Gastrocnemius medialis (tissue), 4 donors: ENCODE data around the gene CFAP46. TPM values are rescaled to one million over a fixed set of nuclear protein-coding genes. Genes with fewer than 3 reads are reported as not detected.
"Not testable (repeated sequence)": the region's sequence is repeated elsewhere in the genome, so short reads cannot be mapped to it uniquely, and the experiment has no call there.

Experiments used
- ATAC-seq, 2 donors: fragments of 150-250 bp; one replicate each; pipeline ENCODE4 v1.9.1; 2016
- DNase-seq, 2 donors: peaks; one replicate each; pipeline ENCODE4 v3.0.0-alpha.2; 2019
- H3K27ac ChIP-seq, 4 donors: fragments of 200-600 bp; sonication (generic); 1 replicate in 1 of 4; 2 replicates in 3 of 4; pipeline ENCODE4 v1.5.1; 2016 to 2018; ENCODE audit warnings: mild to moderate bottlenecking in 2 of 4, moderate library complexity in 1 of 4
- H3K27me3 ChIP-seq, 3 donors: fragments of 200-600 bp; sonication (generic) in 2 of 3; 1 replicate in 1 of 3; 2 replicates in 2 of 3; pipeline versions ENCODE4 v1.5.1 to v1.6.0; 2016 to 2019; ENCODE audit warnings: mild to moderate bottlenecking in 1 of 3, moderate library complexity in 1 of 3
- H3K36me3 ChIP-seq, 2 donors: fragments of 200-600 bp; sonication (generic) in 1 of 2; one replicate each; pipeline ENCODE4 v1.5.1; 2017 to 2018
- H3K4me1 ChIP-seq, 2 donors: fragments of 200-600 bp; sonication (generic) in 1 of 2; one replicate each; pipeline ENCODE4 v1.5.1; 2016 to 2017; ENCODE audit warnings: mild to moderate bottlenecking in 2 of 2
- H3K4me3 ChIP-seq, 4 donors: fragments of 200-600 bp; sonication (generic) in 3 of 4; 1 replicate in 1 of 4; 2 replicates in 3 of 4; pipeline ENCODE4 v1.5.1; 2016 to 2019; ENCODE audit warnings: mild to moderate bottlenecking in 2 of 4
- H3K9me3 ChIP-seq, 3 donors: fragments of 200-600 bp; sonication (generic) in 2 of 3; 1 replicate in 1 of 3; 2 replicates in 2 of 3; pipeline ENCODE4 v1.5.1; 2016 to 2019
- POLR2A ChIP-seq, 2 donors: fragments of 450-650 bp; IDR thresholded peaks; one replicate each; pipeline ENCODE4 v1.6.1; 2017; ENCODE audit warnings: antibody characterized with exemption in 2 of 2, mild to moderate bottlenecking in 2 of 2, moderate library complexity in 2 of 2
- in situ Hi-C, 4 donors: fragments of 200-750 bp; cut with MboI; loops; one replicate each; pipeline versions ENCODE4 v1.15.0 to v1.8.0; 2017; ENCODE audit warnings: low sequenced_read_pairs in 4 of 4
- intact Hi-C: fragments of 100-400 bp; cut with DNase I; formaldehyde crosslinking; loops from one replicate; pipeline ENCODE4 v1.15.1; 2023; ENCODE audit warnings: low total_unique reads
- total RNA-seq, 4 donors: library from RNA; depleted of rRNA; stranded (reverse); fragments of >200 nt; gene quantifications; one replicate each; pipeline versions ENCODE4 v1.1.0 to v1.2.3, GENCODE V29; 2016
- TF ChIP-seq, protein P1 (sequence below), 5 experiments: fragments of 450-650 bp in 3 of 5; fragments of 200-600 bp in 2 of 5; sonication (generic) in 2 of 5; IDR thresholded peaks in 4 of 5; conservative IDR thresholded peaks in 1 of 5; 1 replicate in 4 of 5; 2 replicates in 1 of 5; pipeline ENCODE4 v1.5.1; 2016 to 2019; ENCODE audit warnings: antibody characterized with exemption in 5 of 5, mild to moderate bottlenecking in 3 of 5, moderate library complexity in 3 of 5

Gene CFAP46
- total RNA-seq, 4 donors from 2014 or later, result 4.2 to 27.9 (median 11.9) TPM

DNA sequence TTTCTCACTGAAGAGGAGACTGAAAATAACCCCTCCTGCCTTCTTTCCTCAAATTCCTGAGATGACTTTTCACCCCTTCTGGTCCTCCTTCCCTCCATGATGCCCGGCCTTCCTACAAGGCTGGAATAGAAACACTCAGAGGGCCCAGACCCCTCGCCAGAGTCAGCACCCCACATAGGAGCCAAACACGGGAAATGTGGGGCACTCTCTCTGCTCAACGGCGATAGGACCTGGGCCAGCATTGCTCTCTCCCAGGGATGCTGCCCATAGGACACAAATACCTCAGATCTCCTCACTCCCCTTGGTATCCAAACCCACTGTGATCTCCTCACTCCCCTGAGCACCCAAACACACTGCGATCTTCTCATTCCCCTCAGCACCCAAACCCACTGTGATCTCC lies 7.4 kb downstream of the CFAP46 start:
- Histone ChIP-seq H3K9me3 (no peaks in the 10 kb centered on the region), H3K4me3 (no peak overlapping the region), H3K27me3 (no peaks in the 10 kb centered on the region), H3K4me1 (no peaks in the 10 kb centered on the region), H3K36me3 (no peaks in the 10 kb centered on the region), H3K27ac (no peak overlapping the region)
- ATAC-seq (no peak), DNase-seq (no peak)
- intact Hi-C loops, result no loop called here
- in situ Hi-C loops, result loop anchor here in 1 of 4 donors (25.0 kb wide), 1 partner anchor 177 kb away; no protein-coding TSS in a partner anchor
- TF ChIP-seq, protein P1, sequence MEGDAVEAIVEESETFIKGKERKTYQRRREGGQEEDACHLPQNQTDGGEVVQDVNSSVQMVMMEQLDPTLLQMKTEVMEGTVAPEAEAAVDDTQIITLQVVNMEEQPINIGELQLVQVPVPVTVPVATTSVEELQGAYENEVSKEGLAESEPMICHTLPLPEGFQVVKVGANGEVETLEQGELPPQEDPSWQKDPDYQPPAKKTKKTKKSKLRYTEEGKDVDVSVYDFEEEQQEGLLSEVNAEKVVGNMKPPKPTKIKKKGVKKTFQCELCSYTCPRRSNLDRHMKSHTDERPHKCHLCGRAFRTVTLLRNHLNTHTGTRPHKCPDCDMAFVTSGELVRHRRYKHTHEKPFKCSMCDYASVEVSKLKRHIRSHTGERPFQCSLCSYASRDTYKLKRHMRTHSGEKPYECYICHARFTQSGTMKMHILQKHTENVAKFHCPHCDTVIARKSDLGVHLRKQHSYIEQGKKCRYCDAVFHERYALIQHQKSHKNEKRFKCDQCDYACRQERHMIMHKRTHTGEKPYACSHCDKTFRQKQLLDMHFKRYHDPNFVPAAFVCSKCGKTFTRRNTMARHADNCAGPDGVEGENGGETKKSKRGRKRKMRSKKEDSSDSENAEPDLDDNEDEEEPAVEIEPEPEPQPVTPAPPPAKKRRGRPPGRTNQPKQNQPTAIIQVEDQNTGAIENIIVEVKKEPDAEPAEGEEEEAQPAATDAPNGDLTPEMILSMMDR (IDR thresholded peaks at IDR 0.05 in 4 of 5, conservative IDR thresholded peaks at IDR 0.05 in 1 of 5), result no peak
- TF ChIP-seq POLR2A (IDR thresholded peaks at IDR 0.05), result no peak

DNA sequence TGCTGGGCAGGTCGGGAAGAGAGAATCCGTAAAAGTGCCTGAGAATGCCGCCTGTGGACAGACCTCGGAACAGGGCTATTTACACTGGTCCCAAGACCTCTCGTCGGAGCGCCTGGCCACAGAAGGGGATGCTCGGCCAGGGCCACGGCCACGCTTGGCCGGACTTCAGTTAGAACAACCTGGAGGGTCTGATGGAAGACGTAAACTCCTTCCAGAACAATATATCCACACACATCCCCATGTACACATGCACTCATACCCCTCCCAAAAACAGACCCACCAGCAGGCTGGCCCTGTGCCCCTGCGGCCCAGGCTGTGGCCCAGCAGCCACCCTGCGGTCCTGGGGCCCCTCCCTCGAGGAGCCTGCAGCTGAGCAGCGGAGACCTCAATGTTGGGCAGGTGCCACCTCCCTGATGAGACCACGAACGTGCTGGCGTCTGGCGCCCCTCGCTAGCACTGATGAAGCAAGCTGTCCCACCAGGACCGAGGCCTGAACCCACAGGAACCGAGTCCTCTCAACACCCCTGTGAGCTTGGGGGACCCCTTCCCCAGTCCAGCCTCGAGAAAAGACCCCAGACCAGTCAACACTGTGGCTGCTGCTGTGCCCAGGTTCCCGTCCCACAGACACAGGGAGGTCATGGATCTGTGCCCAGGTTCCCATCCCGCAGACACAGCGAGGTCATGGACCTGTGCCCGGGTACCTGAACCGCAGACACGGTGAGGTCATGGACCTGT lies 8.9 kb downstream of the CFAP46 start:
- TF ChIP-seq, protein P1 (IDR thresholded peaks at IDR 0.05 in 4 of 5, conservative IDR thresholded peaks at IDR 0.05 in 1 of 5), result no peak
- TF ChIP-seq POLR2A (IDR thresholded peaks at IDR 0.05), result no peak
- in situ Hi-C loops, result loop anchor here in 1 of 4 donors (25.0 kb wide), 1 partner anchor 179 kb away; no protein-coding TSS in a partner anchor
- H3K27me3 ChIP-seq, result no peaks in the 10 kb centered on the region
- no peak overlapping the region for H3K27ac ChIP-seq
- H3K9me3 ChIP-seq, result no peaks in the 10 kb centered on the region
- intact Hi-C loops, result no loop called here
- H3K4me1 ChIP-seq, result no peaks in the 10 kb centered on the region
- H3K36me3 ChIP-seq, result no peaks in the 10 kb centered on the region
- H3K4me3 ChIP-seq, result no peak overlapping the region
- no peak for DNase-seq
- no peak for ATAC-seq

DNA sequence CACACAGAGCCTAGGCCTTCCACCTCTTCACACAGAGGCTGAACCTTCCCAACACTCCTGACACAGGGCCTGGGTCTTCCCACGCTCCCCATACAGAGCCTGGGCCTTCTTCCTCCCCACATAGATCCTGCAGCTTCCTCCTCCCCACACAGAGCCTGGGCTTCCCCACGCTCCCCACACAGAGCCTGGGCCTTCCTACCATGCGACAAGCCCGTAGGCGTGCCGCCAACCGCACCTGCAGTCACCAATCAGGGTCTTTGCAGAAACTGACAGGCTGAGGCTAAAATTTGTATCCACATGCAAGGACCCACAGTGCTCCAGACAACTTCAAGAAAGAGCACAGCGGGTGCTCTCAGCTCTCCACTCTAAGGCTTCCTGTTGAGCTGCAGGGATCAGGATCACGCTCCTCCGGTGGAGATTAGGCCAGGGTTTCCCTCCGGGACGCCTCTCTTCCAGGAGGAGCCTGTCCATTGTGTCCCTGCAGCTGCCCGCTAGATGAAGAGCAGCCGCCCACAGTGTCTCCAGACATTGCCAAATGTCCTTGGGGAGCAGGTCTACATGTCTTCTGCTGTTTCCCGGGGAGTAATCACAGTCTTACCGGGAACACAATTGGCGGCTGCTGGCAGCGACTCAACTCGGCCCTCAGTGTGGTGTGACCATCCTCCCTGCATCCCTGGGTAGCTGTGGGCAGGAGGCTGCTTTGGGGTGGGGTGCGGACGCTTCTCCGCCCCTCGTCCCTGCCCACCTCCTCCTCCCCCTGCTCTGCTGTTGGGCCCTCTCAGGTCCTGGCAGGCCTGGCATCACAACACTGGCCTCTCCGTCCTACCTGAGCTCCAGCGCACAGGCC lies 9.7 kb downstream of the CFAP46 start:
- Histone ChIP-seq H3K27ac (no peak overlapping the region), H3K9me3 (no peaks in the 10 kb centered on the region), H3K27me3 (no peaks in the 10 kb centered on the region), H3K36me3 (no peaks in the 10 kb centered on the region), H3K4me1 (no peaks in the 10 kb centered on the region), H3K4me3 (no peak overlapping the region)
- in situ Hi-C loops (loop anchor here in 1 of 4 donors (25.0 kb wide), 1 partner anchor 180 kb away; no protein-coding TSS in a partner anchor), intact Hi-C loops (no loop called here)
- TF ChIP-seq, protein P1 (IDR thresholded peaks at IDR 0.05 in 4 of 5, conservative IDR thresholded peaks at IDR 0.05 in 1 of 5), result no peak
- TF ChIP-seq POLR2A (IDR thresholded peaks at IDR 0.05), result no peak
- ATAC-seq (no peak), DNase-seq (no peak)

DNA sequence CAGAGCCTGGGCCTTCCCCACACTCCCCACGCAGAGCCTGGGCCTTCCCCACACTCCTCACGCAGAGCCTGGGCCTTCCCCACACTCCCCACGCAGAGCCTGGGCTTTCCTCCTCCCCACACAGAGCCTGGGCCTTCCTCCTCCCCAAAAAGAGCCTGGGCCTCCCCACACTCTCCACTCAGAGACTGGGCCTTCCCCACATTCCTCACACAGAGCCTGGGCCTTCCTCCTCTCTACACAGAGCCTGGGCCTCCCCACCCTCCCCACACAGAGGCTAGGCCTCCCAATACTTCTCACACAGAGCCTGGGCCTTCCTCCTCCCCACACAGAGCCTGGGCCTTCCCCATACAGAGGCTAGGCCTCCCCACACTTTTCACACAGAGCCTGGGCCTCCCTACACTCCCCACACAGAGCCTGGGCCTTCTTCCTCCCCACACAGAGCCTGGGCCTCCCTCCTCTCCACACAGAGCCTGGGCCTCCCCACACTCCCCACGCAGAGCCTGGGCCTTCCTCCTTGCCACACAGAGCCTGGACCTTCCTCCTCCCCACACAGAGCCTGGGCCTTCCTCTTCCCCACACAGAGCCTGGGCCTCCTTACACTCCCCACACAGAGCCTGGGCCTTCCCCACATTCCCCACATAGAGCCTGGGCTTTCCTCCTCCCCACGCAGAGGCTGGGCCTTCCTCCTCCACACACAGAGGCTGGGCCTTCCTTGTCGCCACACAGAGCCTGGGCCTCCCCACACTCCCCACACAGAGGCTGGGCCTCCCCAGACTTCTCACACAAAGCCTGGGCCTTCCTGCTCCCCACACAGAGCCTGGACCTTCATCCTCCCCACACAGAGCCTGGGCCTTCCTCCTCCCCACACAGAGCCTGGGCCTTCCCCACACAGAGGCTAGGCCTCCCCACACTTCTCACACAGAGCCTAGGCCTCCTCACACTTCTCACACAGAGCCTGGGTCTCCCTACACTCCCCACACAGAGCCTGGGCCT lies 10.8 kb downstream of the CFAP46 start:
- H3K27me3 ChIP-seq, H3K4me3 ChIP-seq, H3K9me3 ChIP-seq, H3K27ac ChIP-seq, intact Hi-C loops, H3K4me1 ChIP-seq, ATAC-seq, DNase-seq, H3K36me3 ChIP-seq: not testable (repeated sequence)
- in situ Hi-C loops, result loop anchor here in 1 of 4 donors (25.0 kb wide), 1 partner anchor 181 kb away; no protein-coding TSS in a partner anchor

DNA sequence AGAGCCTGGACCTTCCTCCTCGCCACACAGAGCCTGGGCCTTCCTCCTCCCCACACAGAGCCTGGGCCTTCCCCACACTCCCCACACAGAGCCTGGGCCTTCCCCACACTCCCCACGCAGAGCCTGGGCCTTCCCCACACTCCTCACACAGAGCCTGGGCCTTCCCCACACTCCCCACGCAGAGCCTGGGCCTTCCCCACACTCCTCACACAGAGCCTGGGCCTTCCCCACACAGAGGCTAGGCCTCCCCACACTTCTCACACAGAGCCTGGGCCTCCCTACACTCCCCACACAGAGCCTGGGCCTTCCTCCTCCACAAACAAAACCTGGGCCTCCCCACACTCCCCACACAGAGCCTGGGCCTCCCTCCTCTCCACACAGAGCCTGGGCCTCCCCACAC lies 11.7 kb downstream of the CFAP46 start:
- H3K4me3 ChIP-seq, DNase-seq, H3K36me3 ChIP-seq, H3K9me3 ChIP-seq, H3K4me1 ChIP-seq, intact Hi-C loops, H3K27me3 ChIP-seq, H3K27ac ChIP-seq, ATAC-seq: not testable (repeated sequence)
- in situ Hi-C loops, result loop anchor here in 1 of 4 donors (25.0 kb wide), 1 partner anchor 182 kb away; no protein-coding TSS in a partner anchor
